Keratinocyte (primary cell): ENCODE results near the gene HEPACAM. TPM values are rescaled to one million over a fixed set of nuclear protein-coding genes. Genes with fewer than 3 reads are reported as not detected.
A peak's percentile ranks its signal among the peaks of the same experiment; 100 is the strongest.

ENCODE experiments used
- DNase-seq: peaks from one replicate; pipeline ENCODE4 v3.0.0-alpha.2; 2011; ENCODE audit warnings: low read depth, missing footprints, low spot score
- FAIRE-seq: peaks from 2 replicates; lab custom pipeline; 2011; peaks lifted over from hg19 to GRCh38; lab: Jason Lieb, UNC
- H2AFZ ChIP-seq: 2 replicates; pipeline ENCODE4 v1.6.0; 2012; ENCODE audit warnings: low read length, control low read depth, inconsistent platforms; ENCODE audit not compliant: control insufficient read depth
- H3K27ac ChIP-seq: 2 replicates; pipeline ENCODE4 v1.5.1; 2011; ENCODE audit warnings: low read length; ENCODE audit not compliant: control insufficient read depth, insufficient read depth
- H3K27me3 ChIP-seq: 3 replicates; pipeline ENCODE4 v1.6.0; 2011; ENCODE audit warnings: low read length; ENCODE audit not compliant: control insufficient read depth, insufficient read depth; ENCODE audit errors: extremely low read depth
- H3K36me3 ChIP-seq, 2 experiments: 2 replicates in 1 of 2; 3 replicates in 1 of 2; pipeline ENCODE4 v1.5.1; 2011; ENCODE audit warnings: low read length in 2 of 2, mild to moderate bottlenecking in 1 of 2; ENCODE audit not compliant: control insufficient read depth in 2 of 2, insufficient read depth in 2 of 2; ENCODE audit errors: extremely low read depth in 1 of 2
- H3K4me1 ChIP-seq: 3 replicates; pipeline ENCODE4 v1.5.1; 2011; ENCODE audit warnings: low read length; ENCODE audit not compliant: control insufficient read depth, insufficient read depth; ENCODE audit errors: extremely low read depth
- H3K4me2 ChIP-seq: 3 replicates; pipeline ENCODE4 v1.6.0; 2011; ENCODE audit warnings: low read depth, low read length; ENCODE audit not compliant: control insufficient read depth, insufficient read depth; ENCODE audit errors: extremely low read depth
- H3K4me3 ChIP-seq, 3 experiments: fragments of 200-600 bp in 1 of 3; sonication (generic) in 1 of 3; 2 replicates in 2 of 3; 3 replicates in 1 of 3; pipeline ENCODE4 v1.5.1; 2011 to 2016; ENCODE audit warnings: low read length in 3 of 3, mild to moderate bottlenecking in 3 of 3, control low read depth in 2 of 3, inconsistent platforms in 1 of 3, low read depth in 1 of 3, mixed read lengths in 1 of 3, mixed run types in 1 of 3, moderate library complexity in 1 of 3; ENCODE audit not compliant: control insufficient read depth in 2 of 3, insufficient read depth in 2 of 3; ENCODE audit errors: extremely low read depth in 1 of 3
- H3K79me2 ChIP-seq: 2 replicates; pipeline ENCODE4 v1.6.0; 2012; ENCODE audit warnings: low read length; ENCODE audit not compliant: control insufficient read depth, insufficient read depth
- H3K9ac ChIP-seq: 3 replicates; pipeline ENCODE4 v1.6.0; 2011; ENCODE audit warnings: low read length; ENCODE audit not compliant: control insufficient read depth, insufficient read depth; ENCODE audit errors: extremely low read depth
- H3K9me1 ChIP-seq: 3 replicates; pipeline ENCODE4 v1.6.0; 2011; ENCODE audit warnings: low read length; ENCODE audit not compliant: control insufficient read depth, insufficient read depth; ENCODE audit errors: extremely low read depth
- H3K9me3 ChIP-seq: 2 replicates; pipeline ENCODE4 v1.5.1; 2012; ENCODE audit warnings: low read depth, low read length; ENCODE audit not compliant: control insufficient read depth
- H4K20me1 ChIP-seq: 3 replicates; pipeline ENCODE4 v1.6.0; 2011; ENCODE audit warnings: low read length; ENCODE audit not compliant: control insufficient read depth, insufficient read depth; ENCODE audit errors: extremely low read depth
- CTCF ChIP-seq, 3 experiments: IDR thresholded peaks in 1 of 3; conservative IDR thresholded peaks in 1 of 3; optimal IDR thresholded peaks in 1 of 3; 2 replicates in 2 of 3; 3 replicates in 1 of 3; pipeline versions ENCODE3 to v1.5.1; 2011; ENCODE audit warnings: low read length in 3 of 3, mild to moderate bottlenecking in 3 of 3, moderate library complexity in 2 of 3, control low read depth in 1 of 3, inconsistent platforms in 1 of 3; ENCODE audit not compliant: insufficient read depth in 2 of 3; ENCODE audit errors: extremely low read depth in 1 of 3
- EZH2 ChIP-seq: IDR thresholded peaks from one replicate; pipeline ENCODE4 v1.6.1; 2012; ENCODE audit warnings: inconsistent platforms, mild to moderate bottlenecking, low read length, moderate library complexity
- dilution Hi-C: fragments of 300-500 bp; cut with MboI; formaldehyde crosslinking; loops from one replicate; pipeline ENCODE4 v1.7.0; 2020; ENCODE audit warnings: low sequenced_read_pairs; ENCODE audit not compliant: extremely low pct_ligation_motif_present
- polyA plus RNA-seq, 5 experiments: library from polyadenylated mRNA; depleted of rRNA in 3 of 5; stranded (reverse) in 3 of 5; stranded (forward) in 1 of 5; unstranded in 1 of 5; fragments of >200 nt; gene quantifications; 1 replicate in 1 of 5; 2 replicates in 3 of 5; 3 replicates in 1 of 5; pipeline versions ENCODE4 v1.2.1 to v1.2.3, GENCODE V29; 2011 to 2012; ENCODE audit warnings: missing spikeins in 2 of 5, low read depth in 1 of 5, low replicate concordance in 1 of 5

The HEPACAM gene
- polyA plus RNA-seq, 1 donor (not counting 4 experiments of a cell fraction or from before 2014, with no cell fraction given), result not detected

GRCh38 chr11:124902616-124903015 lies 33.2 kb downstream of the HEPACAM start:
- Histone ChIP-seq H2AFZ (no peak overlapping the region), H3K4me3 (no peak overlapping the region), H3K9me1 (no peaks in the 10 kb centered on the region), H3K9ac (no peak overlapping the region), H3K4me1 (peaks cover 46% of the 10 kb centered on the region), H3K4me2 (no peak overlapping the region), H3K27ac (no peak overlapping the region), H3K27me3 (no peaks in the 10 kb centered on the region), H3K36me3 (no peaks in the 10 kb centered on the region), H3K9me3 (no peaks in the 10 kb centered on the region), H4K20me1 (no peaks in the 10 kb centered on the region), H3K79me2 (no peaks in the 10 kb centered on the region)
- FAIRE-seq, result no peak
- TF ChIP-seq EZH2, result no peak
- no peak for TF ChIP-seq CTCF (optimal IDR thresholded peaks at IDR 0.05 in 1 of 3, IDR thresholded peaks at IDR 0.05 in 1 of 3, conservative IDR thresholded peaks at IDR 0.05 in 1 of 3; ENCODE audit: extremely low read depth in 1 of 3, insufficient read depth in 2 of 3, low read length in 3 of 3)
- dilution Hi-C loops, result no loop called here
- no peak for DNase-seq

- Histone ChIP-seq H4K20me1 (no peaks in the 10 kb centered on the region), H3K4me1 (peaks cover 65% of the 10 kb centered on the region), H3K9me3 (no peaks in the 10 kb centered on the region), H3K9ac (peak overlapping the region; percentile 61), H3K9me1 (no peaks in the 10 kb centered on the region), H3K4me3 (peak overlapping the region; percentile 6 to 44 (median 43)), H3K79me2 (no peaks in the 10 kb centered on the region), H3K36me3 (no peaks in the 10 kb centered on the region), H2AFZ (peak overlapping the region; percentile 7), H3K27ac (peak overlapping the region; percentile 95), H3K27me3 (no peaks in the 10 kb centered on the region), H3K4me2 (peak overlapping the region; percentile 88)
- DNase-seq (peak; percentile 87), FAIRE-seq (peak; percentile 100)
- no peak for TF ChIP-seq EZH2
- TF ChIP-seq CTCF (optimal IDR thresholded peaks at IDR 0.05 in 1 of 3, IDR thresholded peaks at IDR 0.05 in 1 of 3, conservative IDR thresholded peaks at IDR 0.05 in 1 of 3; ENCODE audit: extremely low read depth in 1 of 3, insufficient read depth in 2 of 3, low read length in 3 of 3), result no peak
- dilution Hi-C loops, result no loop called here
Measured at GRCh38 chr11:124900464-124900863, 35.4 kb downstream of the HEPACAM start.
